Testis (tissue), 3 donors: ENCODE measurements around the gene LRP2. TPM values are rescaled to one million over a fixed set of nuclear protein-coding genes. Genes with fewer than 3 reads are reported as not detected.
"Not testable (repeated sequence)": the region's sequence is repeated elsewhere in the genome, so short reads cannot be mapped to it uniquely, and the experiment has no call there.

Experiments
- DNase-seq: peaks from one replicate; pipeline ENCODE4 v3.0.0-alpha.2; 2019
- H3K27ac ChIP-seq, 2 donors: fragments of 200-600 bp; sonication (generic); one replicate each; pipeline ENCODE4 v1.5.1; 2019
- H3K27me3 ChIP-seq: fragments of 200-600 bp; sonication (generic); one replicate; pipeline ENCODE4 v1.5.1; 2019
- H3K36me3 ChIP-seq: fragments of 200-600 bp; sonication (generic); one replicate; pipeline ENCODE4 v1.5.1; 2017; ENCODE audit warnings: low read depth; ENCODE audit errors: missing control alignments
- H3K4me1 ChIP-seq: fragments of 200-600 bp; sonication (generic); one replicate; pipeline ENCODE4 v1.5.1; 2019
- H3K4me3 ChIP-seq, 2 donors: fragments of 200-600 bp; sonication (generic); one replicate each; pipeline ENCODE4 v1.5.1; 2017 to 2019
- H3K9me3 ChIP-seq: fragments of 200-600 bp; sonication (generic); one replicate; pipeline ENCODE4 v1.5.1; 2017
- CTCF ChIP-seq, 3 experiments: fragments of 450-650 bp in 2 of 3; fragments of 200-600 bp in 1 of 3; sonication (generic) in 1 of 3; IDR thresholded peaks; one replicate each; pipeline ENCODE4 v1.5.1; 2016 to 2019; ENCODE audit warnings: antibody characterized with exemption in 3 of 3, mild to moderate bottlenecking in 2 of 3, moderate library complexity in 1 of 3
- POLR2A ChIP-seq: fragments of 450-650 bp; IDR thresholded peaks from one replicate; pipeline ENCODE4 v1.6.1; 2017; ENCODE audit warnings: antibody characterized with exemption, mild to moderate bottlenecking, moderate library complexity
- WGBS, 2 donors: methylation state at CpG; one replicate each; pipeline ENCODE4 v1.1.5; 2018; 5-methylcytosine and 5-hydroxymethylcytosine counted together
- intact Hi-C: fragments of 100-400 bp; cut with DNase I; formaldehyde crosslinking; loops from one replicate; pipeline ENCODE4 v1.15.1; 2023; ENCODE audit warnings: low total_unique reads
- polyA plus RNA-seq: library from polyadenylated mRNA; stranded (reverse); fragments of 350-450 nt; fragmentation: Illumina TruSeq; extraction: RNeasy Lipid Tissue Mini Kit (QIAGEN cat#74804); gene quantifications from one replicate; pipeline ENCODE4 v1.2.3, GENCODE V29; 2014; ENCODE audit warnings: low read depth, low replicate concordance; ENCODE audit not compliant: insufficient read depth
- total RNA-seq, 2 donors: library from RNA; depleted of rRNA; stranded (reverse); fragments of >200 nt; gene quantifications; one replicate each; pipeline ENCODE4 v1.2.3, GENCODE V29; 2016

LRP2 gene
- total and polyA plus RNA-seq, 3 donors from 2014 or later = 3.0 to 9.3 (median 4.1) TPM

DNA sequence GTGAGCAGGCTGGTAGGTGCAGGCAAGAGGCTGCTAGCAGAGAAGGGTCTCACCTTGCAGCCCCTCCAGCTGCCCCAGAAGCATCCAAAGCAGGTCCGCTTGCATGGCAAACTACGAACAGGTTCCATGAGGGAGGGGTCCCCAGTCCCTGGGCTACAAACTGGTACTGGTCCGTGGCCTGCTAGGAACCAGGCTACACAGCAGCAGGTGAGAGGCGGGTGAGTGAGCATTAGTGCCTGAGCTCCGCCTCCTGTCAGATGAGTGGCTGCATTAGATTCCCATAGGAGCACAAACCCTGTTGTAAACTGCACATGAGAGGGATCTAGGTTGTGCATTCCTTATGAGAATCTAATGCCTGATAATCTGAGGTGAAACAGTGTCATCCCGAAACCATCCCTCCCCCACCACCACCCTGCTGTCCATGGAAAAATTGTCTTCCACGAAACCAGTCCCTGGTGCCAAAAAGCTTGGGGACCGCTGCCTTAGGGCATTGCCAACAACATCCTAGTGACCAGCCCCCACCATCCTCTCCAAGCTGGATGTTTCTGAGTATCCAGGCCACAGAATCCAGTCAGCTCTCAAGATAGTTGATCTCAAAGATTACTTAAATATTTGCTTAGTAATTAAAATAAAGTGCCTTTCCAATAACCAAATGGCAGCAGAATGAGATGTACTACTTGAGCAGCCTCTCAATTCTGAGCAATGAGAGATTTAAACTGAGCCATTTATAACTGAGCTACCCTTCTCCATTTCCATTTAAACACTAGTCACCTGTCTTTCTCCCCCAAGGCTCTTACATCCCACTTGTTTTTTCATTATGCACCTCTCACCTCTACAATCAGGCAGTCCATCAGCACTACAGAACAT is 32.4 kb downstream of the LRP2 start:
- Histone ChIP-seq H3K9me3 (no peaks in the 10 kb centered on the region), H3K4me3 (no peak overlapping the region), H3K27ac (no peak overlapping the region), H3K36me3 (no peaks in the 10 kb centered on the region), H3K27me3 (no peaks in the 10 kb centered on the region), H3K4me1 (no peaks in the 10 kb centered on the region)
- no peak for DNase-seq
- intact Hi-C loops = no loop called here
- 91 to 100% methylated on average over 2 to 6 of the region's 8 CpGs for WGBS, 2 donors
- TF ChIP-seq CTCF (IDR thresholded peaks at IDR 0.05) = no peak
- TF ChIP-seq POLR2A = no peak

- Histone ChIP-seq H3K4me3 (no peak overlapping the region), H3K4me1 (no peaks in the 10 kb centered on the region), H3K36me3 (no peaks in the 10 kb centered on the region), H3K27me3 (no peaks in the 10 kb centered on the region), H3K9me3 (no peaks in the 10 kb centered on the region), H3K27ac (no peak overlapping the region)
- WGBS, 2 donors = 85 to 87% methylated on average over 3 of the region's 3 CpGs
- intact Hi-C loops = no loop called here
- TF ChIP-seq POLR2A = no peak
- TF ChIP-seq CTCF (IDR thresholded peaks at IDR 0.05) = no peak
- no peak for DNase-seq
These were observed 33.5 kb downstream of the LRP2 start for GRCh38 chr2:169328785-169329184.

GRCh38 chr2:169327837-169328236 is 34.5 kb downstream of the LRP2 start:
- H3K27ac ChIP-seq, H3K4me3 ChIP-seq, intact Hi-C loops, H3K27me3 ChIP-seq, H3K36me3 ChIP-seq, DNase-seq, H3K9me3 ChIP-seq, H3K4me1 ChIP-seq: not testable (repeated sequence)
- 60% methylated on average over 4 of the region's 33 CpGs; no CpG with 5 or more reads in 1 of the 2 donors for WGBS, 2 donors

- H3K27me3 ChIP-seq, H3K36me3 ChIP-seq, H3K4me1 ChIP-seq, DNase-seq, intact Hi-C loops, H3K27ac ChIP-seq, H3K4me3 ChIP-seq, H3K9me3 ChIP-seq: not testable (repeated sequence)
- WGBS, 2 donors = 73 to 92% methylated on average over 2 to 3 of the region's 4 CpGs
These were observed 36.4 kb downstream of the LRP2 start for GRCh38 chr2:169325886-169326285.

DNA sequence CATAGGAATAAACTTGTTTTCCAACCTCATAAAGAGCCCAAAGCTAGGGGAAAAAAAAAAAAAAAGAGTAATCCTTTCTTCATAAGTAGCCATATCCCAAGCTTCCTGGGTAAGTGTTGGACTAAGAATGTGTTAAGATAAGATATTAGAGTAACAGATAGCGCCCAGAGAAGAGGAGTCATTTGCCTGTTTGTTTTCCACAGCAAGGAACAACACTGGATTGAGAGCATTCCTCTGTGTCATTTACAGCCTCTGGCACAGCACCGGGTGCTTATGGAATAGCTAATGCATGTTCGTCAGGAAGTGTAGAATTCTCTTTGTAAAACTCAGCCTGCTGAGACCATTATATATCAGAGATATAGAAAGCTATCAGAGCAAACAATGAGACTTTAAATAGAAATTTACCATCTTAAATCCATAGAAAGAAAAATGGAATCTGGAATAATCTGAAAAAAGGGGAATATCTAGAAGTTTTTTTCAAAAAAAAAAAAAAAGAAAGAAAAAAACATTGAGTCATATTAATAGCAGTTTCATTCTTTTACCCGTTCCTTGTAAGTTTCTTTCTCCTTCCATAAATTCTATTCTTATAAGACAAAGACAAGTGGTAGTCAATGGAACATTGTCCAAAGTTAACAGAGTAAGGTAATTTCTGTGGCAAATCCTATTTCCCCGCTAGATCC is 37.6 kb downstream of the LRP2 start:
- Histone ChIP-seq H3K27me3 (no peaks in the 10 kb centered on the region), H3K36me3 (no peaks in the 10 kb centered on the region), H3K9me3 (no peaks in the 10 kb centered on the region), H3K27ac (no peak overlapping the region), H3K4me3 (no peak overlapping the region), H3K4me1 (no peaks in the 10 kb centered on the region)
- 53 to 56% methylated on average over 5 of the region's 5 CpGs for WGBS, 2 donors
- no peak for TF ChIP-seq POLR2A
- no peak for TF ChIP-seq CTCF (IDR thresholded peaks at IDR 0.05)
- intact Hi-C loops = no loop called here
- no peak for DNase-seq
